Measurements from ENCODE around the gene BRF1. TPM values are rescaled to one million over a fixed set of nuclear protein-coding genes. Genes with fewer than 3 reads are reported as not detected.

The BRF1 gene
- total RNA-seq, 2 experiments from 2014 or later: 23.7 to 26.4 TPM

DNA sequence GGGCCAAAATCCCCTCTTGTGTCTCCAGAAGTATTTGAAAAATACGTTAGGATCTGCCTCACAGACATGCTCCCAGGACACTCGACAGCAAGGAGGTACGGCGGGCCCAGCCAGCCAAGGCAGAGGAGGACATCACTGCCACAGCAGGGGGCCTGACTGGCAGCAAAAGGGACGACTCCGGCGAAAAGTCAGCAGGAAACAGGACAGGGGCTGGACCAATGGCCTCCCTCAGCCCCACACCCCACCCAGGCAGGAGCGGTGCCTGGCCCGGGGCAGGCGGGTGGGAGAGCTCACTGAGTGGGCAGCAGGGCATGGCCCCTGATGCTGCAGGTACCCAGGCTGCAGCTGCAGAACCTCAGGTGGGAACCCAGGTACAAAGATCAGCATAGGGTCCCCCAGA, 17.8 kb downstream of the BRF1 start:
- Histone ChIP-seq H3K36me3 (ENCODE audit: insufficient read depth, low read length) (no peaks in the 10 kb centered on the region), H2AFZ (ENCODE audit: low read length) (no peak overlapping the region), H3K79me2 (ENCODE audit: insufficient read depth, low read depth, low read length) (no peaks in the 10 kb centered on the region), H3K4me3 (ENCODE audit: low read depth, low read length, poor library complexity, severe bottlenecking) (no peak overlapping the region), H3K9me2 (ENCODE audit: insufficient read depth, low read length) (no peaks in the 10 kb centered on the region), H3K4me2 (ENCODE audit: low read length) (no peak overlapping the region), H3K9me3 (ENCODE audit: low read length) (no peaks in the 10 kb centered on the region), H3K27ac (ENCODE audit: low read depth, low read length, poor library complexity, severe bottlenecking) (no peak overlapping the region), H3K4me1 (ENCODE audit: insufficient read depth, low read length, poor library complexity, severe bottlenecking) (no peaks in the 10 kb centered on the region), H4K20me1 (ENCODE audit: insufficient read depth, low read length) (peaks cover 4% of the 10 kb centered on the region; the same call in 1 of the 2 replicates)
- BruUV-seq (replicated peaks): no TSS peak
- no peak for TF ChIP-seq EZH2phosphoT487 (IDR thresholded peaks at IDR 0.05; ENCODE audit: borderline replicate concordance, low read depth, low read length)
- TF ChIP-seq, protein P1, sequence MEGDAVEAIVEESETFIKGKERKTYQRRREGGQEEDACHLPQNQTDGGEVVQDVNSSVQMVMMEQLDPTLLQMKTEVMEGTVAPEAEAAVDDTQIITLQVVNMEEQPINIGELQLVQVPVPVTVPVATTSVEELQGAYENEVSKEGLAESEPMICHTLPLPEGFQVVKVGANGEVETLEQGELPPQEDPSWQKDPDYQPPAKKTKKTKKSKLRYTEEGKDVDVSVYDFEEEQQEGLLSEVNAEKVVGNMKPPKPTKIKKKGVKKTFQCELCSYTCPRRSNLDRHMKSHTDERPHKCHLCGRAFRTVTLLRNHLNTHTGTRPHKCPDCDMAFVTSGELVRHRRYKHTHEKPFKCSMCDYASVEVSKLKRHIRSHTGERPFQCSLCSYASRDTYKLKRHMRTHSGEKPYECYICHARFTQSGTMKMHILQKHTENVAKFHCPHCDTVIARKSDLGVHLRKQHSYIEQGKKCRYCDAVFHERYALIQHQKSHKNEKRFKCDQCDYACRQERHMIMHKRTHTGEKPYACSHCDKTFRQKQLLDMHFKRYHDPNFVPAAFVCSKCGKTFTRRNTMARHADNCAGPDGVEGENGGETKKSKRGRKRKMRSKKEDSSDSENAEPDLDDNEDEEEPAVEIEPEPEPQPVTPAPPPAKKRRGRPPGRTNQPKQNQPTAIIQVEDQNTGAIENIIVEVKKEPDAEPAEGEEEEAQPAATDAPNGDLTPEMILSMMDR (conservative IDR thresholded peaks at IDR 0.05; ENCODE audit: low read length): no peak
- POLR2A ChIA-PET: no interaction called here
- no peak for DNase-seq (ENCODE audit: low spot score)
- intact Hi-C loops (cut with micrococcal nuclease; ENCODE audit: unreplicated experiment): loop anchor here (2.0 kb wide), 1 partner anchor 80 kb away; no protein-coding TSS in a partner anchor
- CTCF ChIA-PET (ENCODE audit: unreplicated experiment): no interaction called here

GRCh38 chr14:105282098-105282725, 18.6 kb downstream of the BRF1 start:
- H2AFZ ChIP-seq (ENCODE audit: low read length): no peak overlapping the region
- H3K9me3 ChIP-seq (ENCODE audit: low read length): no peaks in the 10 kb centered on the region
- H3K4me3 ChIP-seq (ENCODE audit: low read depth, low read length, poor library complexity, severe bottlenecking): no peak overlapping the region
- POLR2A ChIA-PET: interaction anchor here (0.8 kb wide), 1 partner anchor 184 kb away, joined by 3 read pairs; no protein-coding TSS in a partner anchor
- no peaks in the 10 kb centered on the region for H3K9me2 ChIP-seq (ENCODE audit: insufficient read depth, low read length)
- intact Hi-C loops (cut with micrococcal nuclease; ENCODE audit: unreplicated experiment): loop anchor here (1.0 to 2.0 kb wide), 2 partner anchors 79 to 192 kb away; no protein-coding TSS in a partner anchor
- no peaks in the 10 kb centered on the region for H3K4me1 ChIP-seq (ENCODE audit: insufficient read depth, low read length, poor library complexity, severe bottlenecking)
- H4K20me1 ChIP-seq (ENCODE audit: insufficient read depth, low read length): peaks cover 4% of the 10 kb centered on the region; the same call in 1 of the 2 replicates
- no peaks in the 10 kb centered on the region for H3K36me3 ChIP-seq (ENCODE audit: insufficient read depth, low read length)
- CTCF ChIA-PET (ENCODE audit: unreplicated experiment): no interaction called here
- H3K79me2 ChIP-seq (ENCODE audit: insufficient read depth, low read depth, low read length): no peaks in the 10 kb centered on the region
- H3K27ac ChIP-seq (ENCODE audit: low read depth, low read length, poor library complexity, severe bottlenecking): no peak overlapping the region
- no TSS peak for BruUV-seq (replicated peaks)
- H3K4me2 ChIP-seq (ENCODE audit: low read length): no peak overlapping the region
- DNase-seq (ENCODE audit: low spot score): no peak
- no peak for TF ChIP-seq EZH2phosphoT487 (IDR thresholded peaks at IDR 0.05; ENCODE audit: borderline replicate concordance, low read depth, low read length)
- TF ChIP-seq, protein P1 (conservative IDR thresholded peaks at IDR 0.05; ENCODE audit: low read length): peak; percentile 53; the same call in 1 of the 2 replicates

Data from OCI-LY7 (cell line).